HG02981 (cell line): ENCODE results near the gene OBP2B.
"Not testable (repeated sequence)": the region's sequence is repeated elsewhere in the genome, so short reads cannot be mapped to it uniquely, and the experiment has no call there.

Experiments
- ATAC-seq: cut with Tn5 transposase; IDR thresholded peaks from one replicate; pipeline ENCODE4 v1.9.1; 2021; ENCODE audit warnings: mild to moderate bottlenecking, moderate library complexity; ENCODE audit not compliant: unreplicated experiment

OBP2B gene

GRCh38 chr9:133238851-133239532, 29.9 kb upstream of the OBP2B start:
- ATAC-seq = no peak

DNA sequence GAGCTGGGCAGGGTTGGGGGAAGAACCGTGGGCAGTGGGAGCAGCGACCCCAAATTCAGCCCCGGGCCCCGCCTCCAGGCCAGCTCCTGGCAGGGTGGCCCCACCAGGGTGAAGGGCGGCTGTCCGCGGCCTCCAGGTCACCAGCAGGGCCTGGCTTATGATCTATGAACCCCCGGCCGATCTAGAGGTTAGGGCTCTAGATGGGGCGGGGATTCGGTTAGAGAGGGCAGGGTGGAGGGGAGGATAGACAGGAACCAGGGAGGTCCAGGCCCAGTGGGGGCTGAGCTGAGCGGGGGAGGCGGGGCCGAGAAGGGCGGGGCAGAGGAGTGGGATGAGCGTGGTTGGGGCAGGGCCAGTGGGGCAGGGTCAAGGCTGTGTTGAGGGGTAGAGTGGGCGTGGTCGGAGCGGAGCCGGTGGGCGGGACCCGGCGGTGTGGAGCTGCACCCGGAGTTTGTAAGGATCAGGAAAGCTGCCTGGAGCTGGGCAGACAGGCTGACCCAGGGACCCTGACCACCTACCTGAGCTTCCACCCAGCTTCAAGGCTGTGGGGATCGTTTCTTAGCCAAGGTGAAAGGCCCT, 29.3 kb upstream of the OBP2B start:
- ATAC-seq = no peak

GRCh38 chr9:133237035-133237731, 28.1 kb upstream of the OBP2B start:
- no peak for ATAC-seq

GRCh38 chr9:133236291-133237034, 27.4 kb upstream of the OBP2B start:
- not testable (repeated sequence) for ATAC-seq

DNA sequence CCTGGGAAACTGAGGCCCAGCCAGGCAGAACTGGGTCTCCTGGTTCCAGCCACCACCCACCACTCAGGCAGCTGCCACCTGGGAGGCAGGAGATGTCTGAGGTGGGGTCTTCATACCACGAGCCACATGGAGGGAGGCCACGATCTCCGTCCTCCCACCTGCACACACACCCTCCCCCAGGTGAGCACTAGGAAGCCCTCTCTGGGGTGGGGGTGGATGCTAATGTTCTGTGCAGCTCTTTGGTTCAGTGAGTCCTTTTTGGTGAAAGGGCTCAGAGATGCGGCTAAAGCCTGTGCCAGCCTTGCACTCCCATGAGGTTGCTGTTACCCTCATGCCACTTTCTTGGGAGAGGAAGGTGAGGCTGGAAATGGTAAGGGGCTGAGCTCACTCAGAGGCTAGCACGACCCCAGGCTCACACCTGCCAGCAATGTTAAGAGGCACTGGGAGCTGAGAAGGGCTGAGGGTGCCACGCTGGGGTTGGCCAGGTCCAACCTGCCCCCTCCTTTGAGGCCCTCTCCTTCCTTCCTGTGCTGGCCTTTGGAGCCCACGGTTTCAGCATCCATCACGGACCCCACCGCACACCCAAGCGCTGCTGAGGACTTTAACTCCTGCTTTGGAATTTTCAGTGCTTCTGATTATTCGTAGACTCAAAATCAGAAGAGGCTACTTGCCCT, 26.6 kb upstream of the OBP2B start:
- ATAC-seq = no peak

GRCh38 chr9:133234577-133235322, 25.7 kb upstream of the OBP2B start:
- ATAC-seq = no peak

- no peak for ATAC-seq
These were observed 24.8 kb upstream of the OBP2B start for GRCh38 chr9:133233681-133234432.

GRCh38 chr9:133231934-133232568, 23.0 kb upstream of the OBP2B start:
- not testable (repeated sequence) for ATAC-seq

GRCh38 chr9:133230514-133230913, 21.5 kb upstream of the OBP2B start:
- not testable (repeated sequence) for ATAC-seq

DNA sequence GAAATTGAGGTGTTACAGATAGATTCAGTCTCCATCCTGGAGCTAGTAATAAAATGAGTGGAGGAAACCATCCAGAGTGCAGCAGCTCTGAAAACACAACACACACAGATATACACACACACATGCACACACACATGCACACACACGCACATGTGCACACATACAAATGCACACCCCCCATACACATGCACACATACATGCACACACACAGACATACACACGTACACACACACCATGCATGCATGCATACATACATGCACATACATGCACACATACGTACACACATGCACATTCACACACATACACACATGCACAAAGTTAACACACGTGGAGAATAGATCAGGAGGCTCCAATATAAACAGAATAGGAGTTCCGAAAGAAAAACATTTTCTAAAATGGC, 21.0 kb upstream of the OBP2B start:
- no peak for ATAC-seq

- not testable (repeated sequence) for ATAC-seq
These were observed 19.6 kb upstream of the OBP2B start for GRCh38 chr9:133228474-133229193.

GRCh38 chr9:133227996-133228395, 18.9 kb upstream of the OBP2B start:
- ATAC-seq = not testable (repeated sequence)

GRCh38 chr9:133227242-133227860, 18.3 kb upstream of the OBP2B start:
- ATAC-seq = no peak

GRCh38 chr9:133226219-133227171, 17.4 kb upstream of the OBP2B start:
- no peak for ATAC-seq

DNA sequence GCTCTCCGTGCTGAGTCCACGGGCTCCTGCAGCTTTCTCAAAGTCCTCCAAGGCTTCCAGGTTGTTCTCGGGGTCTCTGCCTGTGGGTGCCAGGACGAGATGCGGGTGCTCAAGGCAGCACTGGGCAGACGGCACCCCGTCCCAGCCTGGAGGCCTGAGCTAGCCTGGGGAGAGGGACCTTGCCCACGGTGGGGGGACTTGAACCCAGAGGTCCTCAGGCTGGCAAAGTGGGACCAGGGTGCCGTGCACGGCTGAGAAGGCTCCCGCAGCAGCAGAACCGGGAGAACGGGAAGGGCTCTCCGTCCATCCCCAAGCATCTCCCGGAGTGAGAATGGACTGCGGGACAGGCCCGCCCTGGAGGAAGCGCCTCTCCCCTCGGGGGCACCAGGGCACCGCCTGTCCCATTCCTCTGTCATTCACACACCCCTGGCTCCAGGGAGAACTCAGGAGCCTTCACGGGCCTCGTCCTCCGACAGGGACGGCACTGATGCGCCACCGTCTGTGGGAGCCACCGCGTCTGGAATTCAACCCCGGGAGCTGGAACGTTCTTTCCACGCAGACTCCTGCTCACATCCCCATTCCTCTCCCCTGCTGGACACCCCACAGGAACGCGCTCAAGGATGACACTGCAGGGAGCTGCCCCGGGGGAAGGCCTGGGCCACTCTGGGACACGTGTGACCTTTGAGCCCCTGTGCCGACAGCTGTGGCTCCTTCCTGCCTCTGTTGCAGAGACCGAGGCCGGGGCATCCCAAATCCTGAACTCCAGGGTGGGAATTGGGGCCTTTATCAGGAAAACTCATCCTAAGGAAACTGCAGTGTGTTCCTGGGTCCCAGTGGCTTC, 16.3 kb upstream of the OBP2B start:
- no peak for ATAC-seq

- no peak for ATAC-seq
These were observed 15.7 kb upstream of the OBP2B start for GRCh38 chr9:133224762-133225161.
